HCEC 1CT (cell line): ENCODE results near the gene ENDOD1.
"Not testable (repeated sequence)": the region's sequence is repeated elsewhere in the genome, so short reads cannot be mapped to it uniquely, and the experiment has no call there.

Experiments used
- DNase-seq: peaks from one replicate; pipeline ENCODE4 v3.0.0-alpha.2; 2017

Gene ENDOD1, protein sequence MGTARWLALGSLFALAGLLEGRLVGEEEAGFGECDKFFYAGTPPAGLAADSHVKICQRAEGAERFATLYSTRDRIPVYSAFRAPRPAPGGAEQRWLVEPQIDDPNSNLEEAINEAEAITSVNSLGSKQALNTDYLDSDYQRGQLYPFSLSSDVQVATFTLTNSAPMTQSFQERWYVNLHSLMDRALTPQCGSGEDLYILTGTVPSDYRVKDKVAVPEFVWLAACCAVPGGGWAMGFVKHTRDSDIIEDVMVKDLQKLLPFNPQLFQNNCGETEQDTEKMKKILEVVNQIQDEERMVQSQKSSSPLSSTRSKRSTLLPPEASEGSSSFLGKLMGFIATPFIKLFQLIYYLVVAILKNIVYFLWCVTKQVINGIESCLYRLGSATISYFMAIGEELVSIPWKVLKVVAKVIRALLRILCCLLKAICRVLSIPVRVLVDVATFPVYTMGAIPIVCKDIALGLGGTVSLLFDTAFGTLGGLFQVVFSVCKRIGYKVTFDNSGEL

DNA sequence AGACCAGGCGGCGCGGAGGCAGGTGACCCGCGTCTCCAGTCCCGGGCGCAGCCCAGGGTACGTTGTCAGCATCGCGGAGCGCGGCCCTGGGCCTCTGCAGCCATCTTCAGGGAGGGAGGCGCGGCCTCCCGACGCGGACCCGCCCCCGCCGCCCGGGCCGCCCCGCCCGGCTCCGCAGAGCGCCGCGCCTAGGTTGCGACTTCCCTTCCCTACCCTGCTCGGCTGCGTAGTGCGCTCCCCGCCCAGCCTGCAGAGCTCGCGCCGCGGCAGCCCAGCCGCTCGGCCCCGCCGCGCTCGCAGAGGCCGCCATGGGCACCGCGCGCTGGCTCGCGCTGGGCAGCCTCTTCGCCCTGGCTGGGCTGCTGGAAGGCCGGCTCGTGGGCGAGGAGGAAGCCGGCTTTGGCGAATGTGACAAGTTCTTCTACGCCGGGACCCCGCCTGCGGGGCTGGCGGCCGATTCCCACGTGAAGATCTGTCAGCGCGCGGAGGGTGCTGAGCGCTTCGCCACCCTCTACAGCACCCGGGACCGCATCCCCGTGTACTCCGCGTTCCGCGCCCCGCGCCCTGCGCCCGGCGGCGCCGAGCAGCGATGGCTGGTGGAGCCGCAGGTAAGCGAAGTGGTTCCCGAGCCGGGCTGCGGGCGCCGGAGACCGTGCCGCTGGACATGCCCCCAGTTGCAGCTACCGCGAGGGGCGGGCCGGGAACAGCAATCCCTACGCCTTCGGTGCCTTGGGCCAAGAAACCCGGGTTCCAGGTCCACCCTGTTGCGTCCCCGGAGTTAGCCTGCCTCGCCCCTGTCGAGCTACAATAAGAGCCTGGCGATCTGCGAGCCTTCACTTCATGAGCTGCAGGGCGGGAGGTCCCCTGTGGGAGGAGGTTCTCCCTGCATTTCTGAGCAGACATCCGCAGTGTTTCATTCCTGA, at the start of gene ENDOD1:
ENDOD1 (plus strand) TSS at position 227 of the 923 bp plus-strand sequence; CDS start at position 309, 82 bp downstream.
- DNase-seq = peak; percentile 90

DNA sequence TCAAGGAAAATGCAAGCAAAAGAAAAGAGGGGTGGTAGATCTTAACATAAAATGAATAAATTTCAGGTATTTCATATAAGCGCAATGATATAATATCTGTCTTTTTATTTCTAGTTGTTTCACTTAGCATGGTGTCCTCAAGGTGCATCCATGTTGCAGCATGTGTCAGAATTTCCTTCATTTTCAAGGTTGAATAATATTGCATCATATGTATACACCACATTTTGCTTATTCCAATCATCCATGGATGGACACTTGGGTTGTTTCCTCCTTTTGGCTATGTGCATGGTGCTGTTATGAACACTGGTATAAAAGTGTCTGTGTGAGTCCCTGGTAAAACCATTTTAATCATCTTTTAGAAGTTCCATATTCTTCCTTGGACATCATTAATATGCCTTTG, 47.4 kb upstream of the ENDOD1 start:
- DNase-seq = no peak

DNA sequence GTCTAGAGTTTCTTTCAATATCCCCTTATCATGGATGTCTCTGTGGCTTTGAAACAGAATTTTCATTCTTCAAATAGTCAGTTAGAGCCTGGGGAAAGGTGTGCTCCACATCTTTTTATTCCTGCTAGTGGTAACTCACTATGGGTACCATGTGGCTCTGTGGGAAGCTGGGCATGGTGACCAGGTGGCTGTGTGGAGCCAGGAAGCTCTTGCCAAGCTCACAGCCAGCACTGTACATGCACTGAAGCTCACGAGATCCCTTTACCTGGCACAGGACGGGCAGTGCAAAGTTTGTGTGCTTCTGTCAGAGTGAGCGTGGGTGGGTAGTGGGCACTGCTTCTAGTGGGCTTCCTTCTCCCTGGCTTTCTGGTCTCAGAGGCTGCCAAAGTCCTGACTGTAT, 46.7 kb upstream of the ENDOD1 start:
- DNase-seq = no peak

DNA sequence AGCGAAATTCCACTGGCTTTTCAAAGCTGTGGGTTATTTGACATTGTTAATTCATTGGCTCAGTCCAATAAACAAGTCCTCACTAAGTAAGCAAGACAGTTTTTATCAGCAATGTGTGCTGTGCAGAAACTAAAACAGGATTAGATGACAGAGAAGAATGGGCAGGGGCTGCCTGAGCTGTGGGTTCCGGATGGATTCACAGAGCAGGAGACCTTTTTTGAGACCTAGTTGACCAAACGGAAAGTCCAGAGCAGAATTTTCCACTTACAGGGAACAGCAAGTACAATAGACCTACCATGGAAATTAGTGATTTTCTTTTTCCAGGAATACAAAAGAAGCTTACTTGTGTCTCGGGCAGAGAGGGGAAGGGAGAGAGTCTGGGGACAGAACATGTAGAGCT, 45.6 kb upstream of the ENDOD1 start:
- no peak for DNase-seq

DNA sequence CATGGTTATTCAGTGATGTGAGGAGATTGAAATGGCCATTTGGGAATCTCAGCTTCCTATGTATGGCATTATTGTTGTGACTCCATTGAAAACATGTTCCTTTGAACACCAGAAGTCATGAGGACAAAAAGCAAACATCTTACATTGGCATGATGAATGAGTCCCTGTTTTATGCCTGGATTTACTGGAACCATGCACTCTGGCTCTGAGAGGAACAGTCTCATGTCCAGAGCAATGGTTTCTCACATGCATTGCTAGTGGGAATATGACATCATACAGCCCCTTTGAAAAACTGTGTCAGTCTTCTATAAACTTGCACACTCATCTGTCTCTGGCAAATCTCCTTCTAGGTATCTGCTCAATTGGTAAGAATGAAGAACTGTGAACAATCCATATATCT, 43.8 kb upstream of the ENDOD1 start:
- DNase-seq = no peak

DNA sequence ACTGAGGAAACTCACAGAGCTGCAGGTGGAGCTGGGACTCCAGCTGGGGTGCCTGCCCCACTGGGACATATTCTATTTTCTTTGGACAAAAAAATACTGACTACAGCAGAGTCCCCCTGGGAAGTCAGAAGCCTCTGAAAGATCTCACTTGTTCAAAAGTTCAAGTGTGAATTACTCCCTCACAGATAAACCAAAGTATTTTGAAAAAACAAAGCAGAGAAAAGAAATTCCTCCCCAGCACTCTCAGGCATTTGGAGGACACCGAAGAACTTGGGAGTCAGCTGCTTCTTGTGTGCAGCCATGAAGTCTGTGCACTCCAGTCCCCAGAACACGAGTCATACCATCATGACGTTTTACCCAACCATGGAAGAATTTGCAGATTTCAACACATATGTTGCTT, 40.5 kb upstream of the ENDOD1 start, which contains the start of gene KDM4F:
KDM4F (plus strand) TSS at position 301 of the 400 bp plus-strand sequence.
- not testable (repeated sequence) for DNase-seq

DNA sequence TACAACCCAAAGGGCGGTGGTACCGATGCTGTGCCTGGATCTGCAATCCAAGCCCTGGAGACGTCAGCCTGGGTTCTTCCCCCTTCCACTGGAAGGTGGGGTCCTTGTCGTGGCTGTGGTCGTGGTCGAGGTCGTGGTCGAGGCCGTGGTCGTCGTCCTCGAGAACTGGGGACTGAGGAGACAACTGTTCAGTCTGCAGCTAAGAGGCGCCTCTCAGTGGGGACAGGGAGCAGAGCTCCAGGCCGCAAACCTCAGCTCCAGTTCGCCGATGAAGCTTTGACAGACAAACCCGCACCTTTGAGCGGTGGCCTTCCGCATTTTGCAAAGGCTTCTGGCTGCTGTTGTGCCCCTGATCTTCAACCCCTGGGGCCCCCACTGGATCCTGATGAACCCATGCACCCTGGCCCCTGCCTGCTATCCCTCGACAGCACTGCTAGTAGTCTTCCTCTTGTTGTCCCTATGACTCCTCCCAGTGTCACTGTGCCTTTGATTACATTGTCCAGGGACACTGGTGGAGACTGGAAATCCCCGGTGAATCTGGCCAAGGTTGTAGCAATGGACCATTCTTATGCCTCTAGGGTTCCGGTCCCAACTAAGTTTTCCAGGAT, 38.9 kb upstream of the ENDOD1 start:
- DNase-seq = no peak

DNA sequence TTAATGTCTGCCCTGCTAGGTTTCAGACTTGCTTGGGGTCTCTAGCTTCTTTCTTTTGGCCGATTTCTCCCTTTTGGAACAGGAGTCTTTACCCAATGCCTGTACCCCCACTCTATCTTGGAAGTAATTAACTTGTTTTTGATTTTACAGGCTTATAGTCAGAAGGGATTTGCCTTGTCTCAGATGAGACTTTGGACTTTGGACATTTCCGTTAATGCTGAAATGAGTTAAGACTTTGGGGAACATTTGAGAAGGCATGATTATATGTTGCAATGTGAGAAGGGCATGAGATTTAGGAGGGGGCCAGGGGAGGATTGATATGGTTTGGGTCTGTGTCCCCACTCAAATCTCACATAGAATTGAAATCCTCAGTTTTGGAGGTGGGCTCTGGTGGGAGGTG, 35.3 kb upstream of the ENDOD1 start:
- DNase-seq = no peak

DNA sequence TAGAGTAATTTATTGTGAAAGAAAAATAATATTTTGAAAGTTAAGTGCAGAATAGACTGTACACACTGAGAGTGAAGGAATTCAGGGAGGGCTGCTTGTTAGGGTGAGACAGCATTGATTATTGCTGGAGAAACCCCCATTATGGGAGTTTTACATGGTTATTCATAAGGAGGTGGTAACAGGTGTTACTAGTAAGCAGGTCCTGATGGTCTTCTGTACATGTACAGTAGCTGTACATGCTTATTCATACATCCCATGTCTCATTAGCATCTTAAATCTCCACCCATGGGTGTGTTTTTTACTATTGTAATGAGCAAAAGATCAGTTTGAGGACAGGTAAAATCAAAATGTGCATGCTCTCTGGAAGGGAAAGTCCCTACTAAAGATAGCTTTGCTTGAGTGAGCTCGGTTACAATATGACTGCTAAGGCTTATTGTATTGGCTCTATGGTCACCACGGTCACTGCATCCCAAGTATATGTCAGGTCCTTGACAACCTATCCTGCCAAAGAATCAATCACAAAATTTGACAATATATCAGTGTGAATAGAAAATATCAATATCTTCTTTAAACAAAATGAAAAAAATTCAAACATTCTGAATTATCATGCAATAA, 34.3 kb upstream of the ENDOD1 start:
- no peak for DNase-seq

DNA sequence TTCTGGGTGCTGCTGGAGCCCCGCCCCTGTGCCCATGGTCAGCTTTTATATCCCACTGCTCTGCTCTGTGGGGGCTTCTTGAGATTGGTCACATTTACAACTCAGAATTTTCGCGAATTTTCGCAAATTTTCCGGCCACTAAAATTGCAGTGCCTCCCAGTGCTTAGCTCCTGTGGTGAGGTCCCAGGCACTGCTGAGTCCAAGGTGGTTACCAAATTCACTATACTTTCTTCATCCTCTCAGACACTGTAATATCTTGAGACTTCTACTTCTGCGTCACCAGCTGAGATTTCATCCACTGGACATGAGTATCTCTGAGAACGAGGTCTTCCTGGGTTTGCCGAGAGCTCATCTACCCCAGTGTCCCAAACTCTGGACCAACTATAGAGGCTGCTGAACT, 31.7 kb upstream of the ENDOD1 start:
- no peak for DNase-seq

DNA sequence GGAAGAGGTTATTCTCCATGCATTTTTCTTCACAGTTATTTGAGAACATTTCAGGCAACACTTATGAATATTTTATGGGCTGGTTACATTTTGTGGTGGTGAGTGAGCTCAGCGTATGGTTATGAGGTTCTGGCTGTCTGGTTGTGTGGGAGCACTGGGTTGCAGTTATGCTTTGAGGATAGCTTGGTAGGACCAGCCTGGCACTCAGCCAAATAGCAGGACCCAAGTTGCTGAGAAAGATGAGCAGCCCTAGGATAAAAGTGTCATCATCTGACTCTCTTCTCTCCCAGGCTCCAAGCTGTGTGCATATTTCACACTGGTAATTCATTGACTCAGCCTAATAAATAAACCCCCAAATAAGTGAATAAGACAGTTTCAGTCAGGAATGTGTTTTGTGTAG, 31.0 kb upstream of the ENDOD1 start:
- DNase-seq = no peak

DNA sequence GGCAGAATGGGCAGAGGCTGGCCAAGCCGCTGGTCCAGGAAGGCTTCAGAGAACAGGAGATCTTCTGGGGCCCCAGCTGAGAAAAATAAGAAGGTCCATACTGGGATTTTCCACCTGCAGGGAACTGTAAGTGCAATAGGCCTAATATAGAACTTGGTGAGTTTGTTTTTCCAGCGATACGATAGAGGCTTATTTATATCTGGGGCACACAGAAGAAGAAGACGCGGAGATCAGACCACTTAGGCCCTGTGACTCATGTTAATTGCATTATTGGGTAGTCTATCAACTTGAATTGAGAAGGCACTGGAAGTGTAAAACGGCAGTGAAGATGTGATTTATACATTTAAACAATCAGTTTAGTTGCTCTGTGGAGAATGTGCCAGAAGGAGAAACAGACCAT, 30.6 kb upstream of the ENDOD1 start:
- no peak for DNase-seq

DNA sequence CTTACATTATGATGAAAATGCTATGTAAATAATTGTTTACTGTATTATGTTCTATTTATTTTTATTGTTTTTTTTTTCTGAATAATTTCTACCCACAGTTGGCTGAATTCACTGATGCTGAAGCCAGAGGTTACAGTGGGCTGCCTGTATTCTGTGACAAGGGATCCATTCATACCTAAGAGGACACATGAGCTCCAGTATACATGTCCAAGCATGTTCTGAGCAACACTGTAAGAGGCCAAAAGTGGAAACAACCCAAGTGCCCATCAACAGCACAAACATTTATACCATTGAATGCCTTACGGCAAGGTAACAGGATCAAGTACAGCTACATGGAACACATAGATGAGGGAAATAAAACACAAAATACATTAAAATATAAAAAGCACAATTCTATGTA, 24.3 kb upstream of the ENDOD1 start:
- DNase-seq = no peak

DNA sequence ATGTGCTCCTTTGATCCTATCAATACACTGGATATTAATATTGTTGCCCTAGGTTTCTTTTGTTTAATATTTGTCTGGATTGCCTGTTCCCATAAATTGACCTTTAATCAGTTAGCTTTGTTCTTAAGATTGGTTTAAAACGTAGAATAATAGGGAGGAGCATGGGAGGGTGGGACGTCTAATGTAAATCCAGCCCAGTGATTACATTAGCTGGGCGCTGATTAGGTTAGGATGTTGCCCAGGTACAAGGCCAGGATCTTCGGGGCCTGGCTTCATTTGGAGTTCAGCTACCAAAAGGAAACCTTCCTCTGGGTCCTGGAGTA, 23.0 kb upstream of the ENDOD1 start, which contains the start of gene SRSF8:
SRSF8 (plus strand) TSS at position 204 of the 323 bp plus-strand sequence. CDS start 308 bp downstream, outside the sequence.
- DNase-seq = no peak

DNA sequence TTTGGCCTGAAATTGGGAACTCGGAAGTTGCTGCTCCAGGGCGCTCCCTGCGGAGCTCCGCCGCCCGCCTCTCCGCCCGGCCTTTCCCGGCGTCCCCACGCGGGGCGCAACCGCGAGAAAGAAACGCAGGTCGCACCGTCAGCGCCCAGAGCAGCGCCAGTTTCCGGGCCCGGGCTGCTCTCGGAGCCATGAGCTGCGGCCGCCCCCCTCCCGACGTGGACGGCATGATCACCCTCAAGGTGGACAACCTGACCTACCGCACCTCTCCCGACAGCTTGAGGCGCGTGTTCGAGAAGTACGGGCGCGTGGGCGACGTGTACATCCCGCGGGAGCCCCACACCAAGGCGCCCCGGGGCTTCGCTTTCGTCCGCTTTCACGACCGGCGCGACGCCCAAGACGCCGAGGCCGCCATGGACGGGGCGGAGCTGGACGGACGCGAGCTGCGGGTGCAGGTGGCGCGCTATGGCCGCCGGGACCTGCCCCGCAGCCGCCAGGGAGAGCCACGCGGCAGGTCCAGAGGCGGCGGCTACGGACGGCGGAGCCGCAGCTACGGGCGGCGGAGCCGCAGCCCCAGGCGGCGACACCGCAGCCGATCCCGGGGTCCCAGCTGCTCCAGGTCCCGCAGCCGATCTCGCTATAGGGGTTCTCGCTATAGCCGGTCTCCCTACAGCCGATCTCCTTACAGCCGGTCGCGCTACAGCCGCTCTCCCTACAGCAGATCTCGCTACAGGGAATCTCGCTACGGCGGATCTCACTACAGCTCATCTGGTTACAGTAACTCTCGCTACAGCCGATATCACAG, 22.4 kb upstream of the ENDOD1 start:
- peak; percentile 79 for DNase-seq

DNA sequence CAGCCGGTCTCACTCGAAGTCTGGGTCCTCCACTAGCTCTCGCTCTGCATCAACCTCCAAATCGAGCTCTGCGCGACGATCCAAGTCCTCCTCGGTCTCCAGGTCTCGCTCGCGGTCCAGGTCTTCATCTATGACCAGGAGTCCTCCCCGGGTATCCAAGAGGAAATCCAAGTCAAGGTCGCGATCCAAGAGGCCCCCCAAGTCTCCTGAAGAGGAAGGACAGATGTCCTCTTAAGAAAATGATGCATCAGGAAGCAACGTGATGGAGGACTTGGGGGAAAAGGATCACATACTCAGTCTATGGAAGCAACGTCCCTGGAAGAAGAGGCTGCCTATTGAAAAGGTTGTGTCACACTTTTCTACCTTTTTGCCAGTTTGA, 21.8 kb upstream of the ENDOD1 start:
- peak; percentile 33 for DNase-seq

DNA sequence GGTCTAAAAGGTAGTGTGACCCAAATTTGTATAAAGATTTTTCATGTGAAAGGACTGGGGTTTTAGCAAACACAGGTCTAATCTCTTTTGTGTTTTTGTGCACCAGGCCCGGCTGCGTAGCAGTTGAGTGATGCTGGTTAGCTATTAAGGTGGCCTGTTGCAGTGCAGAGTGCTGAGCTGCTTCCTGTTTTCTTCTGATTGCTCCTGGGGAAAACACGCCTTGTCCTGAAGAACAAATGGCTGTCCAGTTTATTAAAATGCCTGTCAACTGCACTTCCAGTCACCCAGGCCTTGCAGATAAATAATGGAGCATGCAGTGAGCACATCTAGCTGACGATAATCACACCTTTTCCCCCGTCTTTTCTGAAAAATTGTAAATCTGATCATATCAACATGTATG, 21.1 kb upstream of the ENDOD1 start:
- peak; percentile 91 for DNase-seq

DNA sequence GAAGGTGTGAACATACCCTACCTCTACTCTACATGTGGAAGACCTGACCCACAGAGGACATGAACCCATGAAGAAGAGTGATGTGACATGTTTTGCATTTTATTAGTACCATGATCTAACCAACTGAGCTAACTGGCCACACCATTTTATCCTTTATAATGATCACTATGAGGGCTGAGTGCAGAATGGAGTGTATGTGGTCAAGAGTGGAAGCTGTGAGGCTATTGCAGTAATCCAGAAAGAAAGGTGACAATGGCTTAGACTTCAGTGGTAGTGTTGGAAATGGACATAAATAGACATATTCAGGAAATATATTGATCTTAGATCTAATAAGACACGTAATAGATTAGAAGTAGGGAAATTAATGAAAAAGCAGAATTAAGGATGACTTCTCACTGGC, 19.2 kb upstream of the ENDOD1 start:
- DNase-seq = no peak

DNA sequence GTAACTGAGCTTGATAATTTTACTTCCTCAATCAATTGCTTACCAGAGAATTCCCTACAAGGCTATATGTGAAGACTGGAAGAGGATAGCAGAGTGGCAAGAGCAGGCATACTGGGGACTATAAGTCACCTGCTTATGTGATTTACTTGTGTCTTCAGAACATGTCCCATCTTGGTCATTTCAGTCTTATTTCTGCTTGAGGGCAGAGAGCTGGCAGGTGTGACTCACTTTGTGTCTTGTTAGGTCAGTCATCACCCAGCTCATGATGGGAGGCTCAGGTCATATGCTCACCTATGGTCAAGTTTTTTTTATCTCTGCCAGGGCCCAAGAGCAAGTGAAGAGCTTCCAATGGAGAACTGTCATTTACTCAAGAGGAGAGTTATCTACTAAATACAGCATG, 16.7 kb upstream of the ENDOD1 start:
- DNase-seq = no peak

DNA sequence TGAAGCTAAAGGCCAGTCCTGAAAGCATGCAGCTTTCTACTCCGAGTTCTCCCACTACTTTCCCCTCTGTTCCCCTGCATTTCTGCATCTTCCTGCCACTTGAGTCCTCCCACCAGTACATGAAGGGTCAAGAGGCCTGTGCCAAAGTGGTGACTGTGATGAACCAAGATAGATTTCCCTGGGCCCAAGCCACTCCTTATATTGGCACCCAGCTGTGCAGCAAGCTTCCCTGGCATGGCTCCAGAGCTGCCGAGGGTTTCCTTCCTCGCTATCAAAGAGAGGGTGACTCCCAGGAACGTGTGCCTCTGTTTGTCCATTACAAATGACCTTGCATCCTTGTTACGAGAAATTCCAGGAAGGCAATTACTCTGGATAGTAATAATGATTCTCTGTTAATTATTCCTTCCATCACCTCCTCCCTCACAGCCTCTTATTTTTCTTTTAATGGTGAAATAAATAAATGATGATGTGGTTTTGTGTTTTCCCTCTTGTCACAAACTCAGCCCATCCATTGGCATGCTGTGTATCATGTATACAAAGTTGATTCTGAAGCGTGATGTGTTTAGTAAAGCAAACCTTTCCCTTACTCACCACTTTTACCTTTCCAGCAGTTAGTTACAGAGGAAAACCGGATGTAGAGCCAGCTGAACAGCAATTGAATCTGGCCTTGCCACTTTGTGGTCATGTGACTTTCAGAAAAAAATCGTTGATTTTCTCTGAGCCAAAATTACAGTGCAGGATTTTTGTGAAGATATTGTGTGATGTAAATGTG, 14.7 kb upstream of the ENDOD1 start:
- DNase-seq = no peak

DNA sequence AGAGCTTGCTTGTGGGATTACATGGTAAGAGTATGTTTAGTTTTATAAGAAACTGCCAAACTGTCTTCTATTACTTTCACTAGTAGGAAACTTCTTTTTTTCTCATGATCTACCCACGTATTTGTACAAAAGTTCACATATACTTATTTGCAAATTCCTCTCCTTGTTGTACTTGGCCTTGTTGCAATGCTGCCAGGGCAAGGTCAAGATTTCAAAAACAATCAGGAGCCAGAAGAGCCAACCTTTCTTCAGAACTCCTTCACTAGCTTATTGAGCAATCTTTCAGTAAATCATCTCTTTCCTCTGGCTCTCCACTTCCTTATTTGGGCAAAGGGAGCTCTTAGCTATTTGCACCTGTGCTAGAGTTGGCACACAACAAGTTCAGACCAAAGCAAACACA, 13.2 kb upstream of the ENDOD1 start:
- DNase-seq = peak; percentile 89
